IPS-15b (cell line): ENCODE results near the gene RAD51AP1.

Source experiments
- H3K27me3 ChIP-seq: one replicate; pipeline ENCODE4 v1.6.1; 2013; ENCODE audit warnings: low read length; ENCODE audit not compliant: control insufficient read depth, insufficient read depth
- H3K36me3 ChIP-seq: one replicate; pipeline ENCODE4 v1.6.1; 2013; ENCODE audit warnings: low read length; ENCODE audit not compliant: control insufficient read depth, insufficient read depth
- H3K4me1 ChIP-seq: one replicate; pipeline ENCODE4 v1.6.1; 2013; ENCODE audit warnings: mild to moderate bottlenecking, low read length; ENCODE audit not compliant: control insufficient read depth, insufficient read depth
- H3K4me3 ChIP-seq: one replicate; pipeline ENCODE4 v1.5.1; 2013; ENCODE audit warnings: low read depth, low read length
- H3K9ac ChIP-seq: one replicate; pipeline ENCODE4 v1.6.1; 2013; ENCODE audit warnings: low read depth, mild to moderate bottlenecking, low read length
- H3K9me3 ChIP-seq: one replicate; pipeline ENCODE4 v1.6.1; 2013; ENCODE audit warnings: mild to moderate bottlenecking, low read length; ENCODE audit not compliant: control insufficient read depth, insufficient read depth

RAD51AP1 gene

GRCh38 chr12:4555804-4556203, 17.1 kb downstream of the RAD51AP1 start:
- no peaks in the 10 kb centered on the region for H3K36me3 ChIP-seq
- H3K9me3 ChIP-seq, result no peaks in the 10 kb centered on the region

GRCh38 chr12:4556735-4557530, 18.2 kb downstream of the RAD51AP1 start:
- Histone ChIP-seq H3K36me3 (no peaks in the 10 kb centered on the region), H3K4me1 (peaks cover 3% of the 10 kb centered on the region), H3K9me3 (no peaks in the 10 kb centered on the region), H3K4me3 (no peak overlapping the region), H3K27me3 (no peaks in the 10 kb centered on the region), H3K9ac (no peak overlapping the region)

More at GRCh38 chr12:4555804-4556203, 17.1 kb downstream of the RAD51AP1 start:
- Histone ChIP-seq H3K4me1 (no peaks in the 10 kb centered on the region), H3K4me3 (no peak overlapping the region), H3K9ac (no peak overlapping the region), H3K27me3 (no peaks in the 10 kb centered on the region)

- Histone ChIP-seq H3K4me1 (peaks cover 3% of the 10 kb centered on the region), H3K36me3 (no peaks in the 10 kb centered on the region), H3K4me3 (no peak overlapping the region), H3K9ac (no peak overlapping the region), H3K27me3 (peaks cover 4% of the 10 kb centered on the region), H3K9me3 (no peaks in the 10 kb centered on the region)
Measured at GRCh38 chr12:4557586-4557985, 18.9 kb downstream of the RAD51AP1 start.

- Histone ChIP-seq H3K9ac (no peak overlapping the region), H3K4me3 (no peak overlapping the region), H3K27me3 (peaks cover 10% of the 10 kb centered on the region), H3K36me3 (no peaks in the 10 kb centered on the region), H3K4me1 (peaks cover 3% of the 10 kb centered on the region), H3K9me3 (no peaks in the 10 kb centered on the region)
Measured at GRCh38 chr12:4558171-4558570, 19.5 kb downstream of the RAD51AP1 start.

GRCh38 chr12:4562034-4562657, 23.5 kb downstream of the RAD51AP1 start, which contains the start of gene DYRK4:
Gene DYRK4, plus strand, starts transcription at chr12:4562208. Its CDS starts 38 bp downstream, at chr12:4562246.
- Histone ChIP-seq H3K4me3 (peak within 1 kb of the TSS; percentile 43), H3K9ac (no peak within 1 kb of the TSS), H3K36me3 (no peaks in the 10 kb centered on the region)

GRCh38 chr12:4563336-4563735, 24.6 kb downstream of the RAD51AP1 start:
- peaks cover 18% of the 10 kb centered on the region for H3K27me3 ChIP-seq
- H3K4me1 ChIP-seq, result peaks cover 3% of the 10 kb centered on the region
- no peaks in the 10 kb centered on the region for H3K36me3 ChIP-seq
- H3K9me3 ChIP-seq, result no peaks in the 10 kb centered on the region
- no peak overlapping the region for H3K9ac ChIP-seq
- no peak overlapping the region for H3K4me3 ChIP-seq

More at GRCh38 chr12:4562034-4562657, 23.5 kb downstream of the RAD51AP1 start, which contains the start of gene DYRK4:
- Histone ChIP-seq H3K9me3 (no peaks in the 10 kb centered on the region), H3K27me3 (peaks cover 18% of the 10 kb centered on the region), H3K4me1 (peaks cover 3% of the 10 kb centered on the region)

GRCh38 chr12:4564818-4565217, 26.1 kb downstream of the RAD51AP1 start:
- no peaks in the 10 kb centered on the region for H3K9me3 ChIP-seq
- no peak overlapping the region for H3K4me3 ChIP-seq
- no peak overlapping the region for H3K9ac ChIP-seq
- H3K36me3 ChIP-seq, result no peaks in the 10 kb centered on the region
- H3K4me1 ChIP-seq, result peaks cover 3% of the 10 kb centered on the region
- H3K27me3 ChIP-seq, result peaks cover 18% of the 10 kb centered on the region

GRCh38 chr12:4566474-4566873, 27.8 kb downstream of the RAD51AP1 start:
- no peak overlapping the region for H3K4me3 ChIP-seq
- no peaks in the 10 kb centered on the region for H3K9me3 ChIP-seq
- H3K36me3 ChIP-seq, result no peaks in the 10 kb centered on the region
- peaks cover 18% of the 10 kb centered on the region for H3K27me3 ChIP-seq
- peaks cover 3% of the 10 kb centered on the region for H3K4me1 ChIP-seq
- no peak overlapping the region for H3K9ac ChIP-seq

GRCh38 chr12:4567073-4567881, 28.6 kb downstream of the RAD51AP1 start:
- Histone ChIP-seq H3K9me3 (no peaks in the 10 kb centered on the region), H3K9ac (no peak overlapping the region), H3K36me3 (no peaks in the 10 kb centered on the region), H3K4me3 (no peak overlapping the region), H3K4me1 (no peaks in the 10 kb centered on the region), H3K27me3 (peaks cover 16% of the 10 kb centered on the region)

GRCh38 chr12:4569261-4569660, 30.6 kb downstream of the RAD51AP1 start:
- Histone ChIP-seq H3K9me3 (no peaks in the 10 kb centered on the region), H3K9ac (no peak overlapping the region)

GRCh38 chr12:4572680-4573079, 34.0 kb downstream of the RAD51AP1 start:
- H3K27me3 ChIP-seq, result no peaks in the 10 kb centered on the region
- no peaks in the 10 kb centered on the region for H3K9me3 ChIP-seq
- no peak overlapping the region for H3K4me3 ChIP-seq
- no peaks in the 10 kb centered on the region for H3K4me1 ChIP-seq
- H3K9ac ChIP-seq, result no peak overlapping the region
- H3K36me3 ChIP-seq, result no peaks in the 10 kb centered on the region

More at GRCh38 chr12:4569261-4569660, 30.6 kb downstream of the RAD51AP1 start:
- Histone ChIP-seq H3K4me1 (no peaks in the 10 kb centered on the region), H3K36me3 (no peaks in the 10 kb centered on the region), H3K4me3 (no peak overlapping the region), H3K27me3 (no peaks in the 10 kb centered on the region)
